Measurements from ENCODE around the gene TXLNB. TPM values are rescaled to one million over a fixed set of nuclear protein-coding genes. Genes with fewer than 3 reads are reported as not detected.
"Not testable (repeated sequence)": the region's sequence is repeated elsewhere in the genome, so short reads cannot be mapped to it uniquely, and the experiment has no call there.

Gene TXLNB
- total and polyA plus RNA-seq, 4 donors: 0.15 to 0.23 (median 0.17) TPM; not detected in 1

GRCh38 chr6:139219271-139219729 lies 72.5 kb downstream of the TXLNB start (continued):
- TF ChIP-seq CTCF (IDR thresholded peaks at IDR 0.05; ENCODE audit: low read depth, low read length, missing input control): peak; percentile 81
- no peak for TF ChIP-seq TAF1 (conservative IDR thresholded peaks at IDR 0.05)

GRCh38 chr6:139212460-139212859 lies 79.3 kb downstream of the TXLNB start:
- 100% methylated on average over 1 of the region's 2 CpGs for WGBS
- H3K9me3 ChIP-seq (ENCODE audit: control insufficient read depth in 4 of 4, low read length in 3 of 4); H3K36me3 ChIP-seq (ENCODE audit: control insufficient read depth in 4 of 4, insufficient read depth in 3 of 4, low read depth in 1 of 4, low read length in 3 of 4); H3K9ac ChIP-seq (ENCODE audit: low read depth in 1 of 2, low read length in 2 of 2); H3K4me3 ChIP-seq (ENCODE audit: low read depth in 1 of 3, low read length in 3 of 3); H3K27ac ChIP-seq (ENCODE audit: low read depth in 1 of 2, low read length in 2 of 2); H3K27me3 ChIP-seq (ENCODE audit: control insufficient read depth in 4 of 4, insufficient read depth in 4 of 4, low read length in 3 of 4); DNase-seq (ENCODE audit: low spot score); H3K4me1 ChIP-seq (ENCODE audit: control insufficient read depth in 4 of 4, insufficient read depth in 4 of 4, low read length in 3 of 4): not testable (repeated sequence)

GRCh38 chr6:139210766-139211165 lies 81.0 kb downstream of the TXLNB start:
- not testable (repeated sequence) for H3K9me3 ChIP-seq (ENCODE audit: control insufficient read depth in 4 of 4, low read length in 3 of 4); H3K9ac ChIP-seq (ENCODE audit: low read depth in 1 of 2, low read length in 2 of 2); H3K36me3 ChIP-seq (ENCODE audit: control insufficient read depth in 4 of 4, insufficient read depth in 3 of 4, low read depth in 1 of 4, low read length in 3 of 4); H3K27me3 ChIP-seq (ENCODE audit: control insufficient read depth in 4 of 4, insufficient read depth in 4 of 4, low read length in 3 of 4); DNase-seq (ENCODE audit: low spot score); H3K27ac ChIP-seq (ENCODE audit: low read depth in 1 of 2, low read length in 2 of 2); H3K4me3 ChIP-seq (ENCODE audit: low read depth in 1 of 3, low read length in 3 of 3); H3K4me1 ChIP-seq (ENCODE audit: control insufficient read depth in 4 of 4, insufficient read depth in 4 of 4, low read length in 3 of 4)
- 83% methylated on average over 10 of the region's 10 CpGs for WGBS

- Histone ChIP-seq H3K9ac (ENCODE audit: low read depth in 1 of 2, low read length in 2 of 2) (no peak overlapping the region), H3K9me3 (ENCODE audit: control insufficient read depth in 4 of 4, low read length in 3 of 4) (peaks cover 0 to 7% (median under 1%) of the 10 kb centered on the region in 4 donors)
- 88% methylated on average over 3 of the region's 3 CpGs for WGBS
These were observed 86.0 kb downstream of the TXLNB start for GRCh38 chr6:139205843-139206242.

More at GRCh38 chr6:139205843-139206242, 86.0 kb downstream of the TXLNB start:
- Histone ChIP-seq H3K27me3 (ENCODE audit: control insufficient read depth in 4 of 4, insufficient read depth in 4 of 4, low read length in 3 of 4) (no peaks in the 10 kb centered on the region), H3K27ac (ENCODE audit: low read depth in 1 of 2, low read length in 2 of 2) (no peak overlapping the region), H3K4me3 (ENCODE audit: low read depth in 1 of 3, low read length in 3 of 3) (no peak overlapping the region), H3K36me3 (ENCODE audit: control insufficient read depth in 4 of 4, insufficient read depth in 3 of 4, low read depth in 1 of 4, low read length in 3 of 4) (no peaks in the 10 kb centered on the region), H3K4me1 (ENCODE audit: control insufficient read depth in 4 of 4, insufficient read depth in 4 of 4, low read length in 3 of 4) (no peaks in the 10 kb centered on the region)
- no peak for DNase-seq (ENCODE audit: low spot score)
- TF ChIP-seq SP1 (IDR thresholded peaks at IDR 0.05) (no peak), RXRA (IDR thresholded peaks at IDR 0.05) (no peak), HNF4G (IDR thresholded peaks at IDR 0.05) (no peak), FOXA1 (IDR thresholded peaks at IDR 0.05) (no peak), ZBTB33 (IDR thresholded peaks at IDR 0.05) (no peak), GABPA (IDR thresholded peaks at IDR 0.05 in 1 of 2, conservative IDR thresholded peaks at IDR 0.05 in 1 of 2) (no peak), ATF3 (IDR thresholded peaks at IDR 0.05) (no peak), FOXA2 (IDR thresholded peaks at IDR 0.05) (no peak), MAX (IDR thresholded peaks at IDR 0.05) (no peak), NR2F2 (IDR thresholded peaks at IDR 0.05) (no peak), REST (IDR thresholded peaks at IDR 0.05) (no peak), JUND (IDR thresholded peaks at IDR 0.05) (no peak), HNF4A (conservative IDR thresholded peaks at IDR 0.05) (no peak), TAF1 (conservative IDR thresholded peaks at IDR 0.05) (no peak), RAD21 (IDR thresholded peaks at IDR 0.05) (no peak), CTCF (IDR thresholded peaks at IDR 0.05; ENCODE audit: low read depth, low read length, missing input control) (no peak), EGR1 (IDR thresholded peaks at IDR 0.05; ENCODE audit: low read depth in 2 of 2) (no peak)

All from liver (tissue), 9 donors.